Endothelial cell of umbilical vein (primary cell): ENCODE data around the gene ELMOD3. TPM values are rescaled to one million over a fixed set of nuclear protein-coding genes. Genes with fewer than 3 reads are reported as not detected.

Experiments used
- BruUV-seq: library from RNA; stranded (reverse); fragments of 400-500 nt; replicated peaks from 2 replicates; lab custom pipeline; 2021; lab: Mats Ljungman, UMichigan
- CTCF ChIA-PET: fragments of 300-600, 350-600 bp; sonication (Branson Sonifier 250); formaldehyde crosslinking; loops from one replicate; lab custom pipeline; 2021; ENCODE audit warnings: antibody characterized with exemption, inconsistent platforms; lab: Charles Lee
- POLR2A ChIA-PET: fragments of 300-600, 350-600 bp; sonication (Branson Sonifier 250); formaldehyde crosslinking; loops from one replicate; lab custom pipeline; 2021; ENCODE audit warnings: antibody characterized with exemption, inconsistent platforms; lab: Charles Lee
- DNase-seq: peaks from one replicate; pipeline ENCODE4 v3.0.0-alpha.2; 2011; ENCODE audit warnings: low read depth, low spot score
- FAIRE-seq: peaks from 2 replicates; lab custom pipeline; 2011; peaks lifted over from hg19 to GRCh38; lab: Jason Lieb, UNC
- H2AFZ ChIP-seq: 2 replicates; pipeline ENCODE4 v1.6.0; 2012; ENCODE audit warnings: low read depth, low read length, control low read depth, inconsistent platforms
- H3K27ac ChIP-seq: 2 replicates; pipeline ENCODE4 v1.5.1; 2011; ENCODE audit warnings: low read depth, mild to moderate bottlenecking, control low read depth, low read length, moderate library complexity; ENCODE audit not compliant: insufficient read depth
- H3K27me3 ChIP-seq, 2 experiments: 2 replicates each; pipeline versions ENCODE4 v1.6.0 to v1.6.1; 2011; ENCODE audit warnings: low read length in 2 of 2, mixed read lengths in 1 of 2; ENCODE audit not compliant: control insufficient read depth in 2 of 2, insufficient read depth in 2 of 2
- H3K36me3 ChIP-seq, 2 experiments: 2 replicates in 1 of 2; 3 replicates in 1 of 2; pipeline ENCODE4 v1.5.1; 2011; ENCODE audit warnings: low read length in 2 of 2, mild to moderate bottlenecking in 1 of 2, moderate library complexity in 1 of 2; ENCODE audit not compliant: control insufficient read depth in 2 of 2, insufficient read depth in 2 of 2; ENCODE audit errors: extremely low read depth in 1 of 2
- H3K4me1 ChIP-seq: 3 replicates; pipeline ENCODE4 v1.5.1; 2011; ENCODE audit warnings: mild to moderate bottlenecking, low read length; ENCODE audit not compliant: control insufficient read depth, insufficient read depth; ENCODE audit errors: extremely low read depth
- H3K4me2 ChIP-seq: 2 replicates; pipeline ENCODE4 v1.6.1; 2011; ENCODE audit warnings: low read length, control low read depth, mixed read lengths; ENCODE audit not compliant: insufficient read depth
- H3K4me3 ChIP-seq, 3 experiments: fragments of 200-600 bp in 1 of 3; sonication (generic), shearing (Covaris generic) in 1 of 3; replicated peaks in 1 of 3; 2 replicates each; pipeline ENCODE4 v1.5.1; 2011 to 2016; ENCODE audit warnings: control low read depth in 3 of 3, low read length in 3 of 3, mild to moderate bottlenecking in 2 of 3, inconsistent platforms in 1 of 3, low read depth in 1 of 3, moderate library complexity in 1 of 3; ENCODE audit not compliant: insufficient read depth in 1 of 3
- H3K79me2 ChIP-seq: 2 replicates; pipeline ENCODE4 v1.6.0; 2012; ENCODE audit warnings: low read length, inconsistent platforms; ENCODE audit not compliant: control insufficient read depth, insufficient read depth
- H3K9ac ChIP-seq: replicated peaks from 2 replicates; pipeline ENCODE3; 2011; ENCODE audit warnings: low read length, control low read depth; ENCODE audit not compliant: insufficient read depth; ENCODE audit errors: extremely low read depth
- H3K9me1 ChIP-seq: replicated peaks from 3 replicates; pipeline ENCODE4 v1.6.0; 2011; ENCODE audit warnings: mild to moderate bottlenecking, low read length; ENCODE audit not compliant: control insufficient read depth, insufficient read depth; ENCODE audit errors: extremely low read depth
- H3K9me3 ChIP-seq: replicated peaks from 2 replicates; pipeline ENCODE4 v1.5.1; 2012; ENCODE audit warnings: low read length, inconsistent platforms; ENCODE audit not compliant: control insufficient read depth, insufficient read depth
- H4K20me1 ChIP-seq: replicated peaks from 2 replicates; pipeline ENCODE3; 2011; ENCODE audit warnings: mild to moderate bottlenecking, low read length; ENCODE audit not compliant: control insufficient read depth, insufficient read depth; ENCODE audit errors: extremely low read depth
- EZH2 ChIP-seq: IDR thresholded peaks from 2 replicates; pipeline ENCODE4 v1.6.1; 2012; ENCODE audit warnings: borderline replicate concordance, low read depth, mild to moderate bottlenecking, moderate library complexity, low read length, inconsistent platforms; ENCODE audit not compliant: severe bottlenecking
- FOS ChIP-seq: IDR thresholded peaks from 2 replicates; pipeline ENCODE4 v1.6.1; 2011; ENCODE audit warnings: mild to moderate bottlenecking, low read length, moderate library complexity, borderline replicate concordance; ENCODE audit not compliant: insufficient read depth
- GATA2 ChIP-seq: IDR thresholded peaks from 2 replicates; pipeline ENCODE4 v1.7.0; 2011; ENCODE audit warnings: low read depth, mild to moderate bottlenecking, moderate library complexity, mixed read lengths, low read length; ENCODE audit not compliant: insufficient read length, insufficient read depth
- JUN ChIP-seq: IDR thresholded peaks from 2 replicates; pipeline ENCODE4 v1.6.1; 2011; ENCODE audit warnings: borderline replicate concordance, low read depth; ENCODE audit not compliant: insufficient read length, insufficient read depth
- MYC ChIP-seq: IDR thresholded peaks from one replicate; pipeline ENCODE4 v1.6.1; 2011; ENCODE audit warnings: mild to moderate bottlenecking, low read depth, low read length
- POLR2A ChIP-seq: IDR thresholded peaks from 2 replicates; pipeline ENCODE4 v1.6.1; 2012; ENCODE audit warnings: low read depth, mild to moderate bottlenecking, control low read depth, low read length
- POLR2AphosphoS5 ChIP-seq: IDR thresholded peaks from 2 replicates; pipeline ENCODE4 v1.6.1; 2012; ENCODE audit warnings: low read depth, mild to moderate bottlenecking, control low read depth, low read length, moderate library complexity; ENCODE audit not compliant: insufficient read depth
- dilution Hi-C: fragments of 300-500 bp; cut with MboI; formaldehyde crosslinking; loops from one replicate; pipeline ENCODE4 v1.15.0; 2019; ENCODE audit warnings: low sequenced_read_pairs; ENCODE audit not compliant: extremely low pct_ligation_motif_present
- intact Hi-C: fragments of 100-400 bp; cut with micrococcal nuclease; formaldehyde crosslinking; loops from one replicate; pipeline ENCODE4 v1.10.0; 2022
- polyA plus RNA-seq, 4 experiments: library from polyadenylated mRNA; depleted of rRNA in 3 of 4; stranded (reverse) in 3 of 4; unstranded in 1 of 4; fragments of >200 nt; gene quantifications; 2 replicates each; pipeline versions ENCODE4 v1.2.1 to v1.2.3, GENCODE V29; 2011 to 2012; ENCODE audit warnings: missing spikeins in 1 of 4
- total RNA-seq: library from RNA; stranded (reverse); gene quantifications from 2 replicates; pipeline ENCODE4 v1.2.3, GENCODE V29; 2021
- TF ChIP-seq, protein P1 (sequence below), 2 donors: IDR thresholded peaks; 1 replicate in 1 of 2; 2 replicates in 1 of 2; pipeline ENCODE4 v1.5.1; 2011; ENCODE audit warnings: low read length in 2 of 2, mild to moderate bottlenecking in 2 of 2, moderate library complexity in 2 of 2, control low read depth in 1 of 2, inconsistent platforms in 1 of 2, low read depth in 1 of 2; ENCODE audit not compliant: insufficient read depth in 1 of 2; ENCODE audit errors: extremely low read depth in 1 of 2
- TF ChIP-seq, protein P2 (sequence below): IDR thresholded peaks from 2 replicates; pipeline ENCODE4 v1.6.1; 2011; ENCODE audit not compliant: insufficient read depth, insufficient read length

ELMOD3 gene
- total and polyA plus RNA-seq, 2 donors (not counting 3 experiments of a cell fraction or from before 2014, with no cell fraction given): 12.3 to 22.0 TPM

DNA sequence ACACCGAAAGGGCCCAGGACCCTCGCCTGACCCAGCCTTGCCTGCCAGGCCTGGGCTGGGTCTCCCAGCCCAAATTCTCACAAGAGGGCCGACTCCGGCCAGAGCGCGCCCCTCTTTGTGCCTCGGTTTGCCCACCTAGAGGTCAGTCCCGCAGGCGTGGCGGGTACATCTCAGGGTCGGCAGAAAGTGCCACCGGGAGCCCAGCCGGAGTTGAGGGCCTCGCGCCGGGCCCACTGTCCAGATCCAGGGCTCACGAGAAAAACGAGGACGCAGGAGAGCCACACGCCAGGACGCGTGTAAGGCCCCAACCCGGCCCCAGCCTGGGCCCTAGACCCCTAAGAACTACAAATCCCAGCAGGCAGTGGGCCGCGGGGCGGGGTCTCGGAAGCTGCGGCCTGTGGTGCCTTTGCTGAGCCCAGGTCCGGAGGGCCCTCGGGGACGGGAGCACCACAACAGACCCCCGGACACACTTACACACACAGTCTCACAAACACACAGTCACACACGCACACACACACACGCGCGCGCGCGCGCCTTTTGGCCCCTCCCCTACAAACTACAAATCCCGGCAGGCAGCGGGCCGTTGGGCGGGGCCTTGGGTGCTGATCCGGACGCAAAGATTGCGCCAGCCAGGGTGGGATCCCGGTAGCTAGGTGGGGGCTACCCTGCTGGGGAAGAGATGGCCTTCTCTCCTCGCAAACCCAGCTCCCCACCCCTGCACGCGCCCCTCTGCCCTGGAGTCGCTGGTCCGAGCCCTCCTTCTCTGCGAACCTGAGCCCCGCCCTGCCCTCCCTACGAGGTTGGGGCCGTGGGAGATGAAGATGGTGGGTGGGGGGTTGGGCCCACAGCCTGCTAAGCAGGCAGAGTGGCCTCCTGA lies 63.8 kb downstream of the ELMOD3 start, which contains the start of gene SH2D6:
SH2D6 (plus strand) TSS at position 583 of the 877 bp plus-strand sequence. CDS start 10,752 bp downstream, outside the sequence.
- H4K20me1 ChIP-seq: no peaks in the 10 kb centered on the region
- no peaks in the 10 kb centered on the region for H3K27me3 ChIP-seq
- H3K4me3 ChIP-seq: peak within 1 kb of the TSS; percentile 54 to 63 (median 55)
- CTCF ChIA-PET: interaction anchor here (1.0 to 7.7 kb wide), 5 partner anchors 121 to 219 kb away, joined by 4 to 236 read pairs (median 10); partner anchors contain the start of genes C2orf68 and MAT2A
- peak within 1 kb of the TSS; percentile 85 for H3K9ac ChIP-seq
- H3K9me3 ChIP-seq: no peaks in the 10 kb centered on the region
- no peaks in the 10 kb centered on the region for H3K36me3 ChIP-seq
- POLR2A ChIA-PET: interaction anchor here (1.0 to 4.5 kb wide), 3 partner anchors 121 to 132 kb away, joined by 3 to 41 read pairs (median 13); partner anchors contain the start of gene MAT2A
- TSS peak; percentile 20 for BruUV-seq
- peak within 1 kb of the TSS; percentile 88 for H2AFZ ChIP-seq
- H3K79me2 ChIP-seq: no peaks in the 10 kb centered on the region
- intact Hi-C loops (loop anchor here (1.0 kb wide), 1 partner anchor 64 kb away; the partner anchor contains the start of genes ELMOD3 and RETSAT), dilution Hi-C loops (no loop called here)
- H3K27ac ChIP-seq: peak within 1 kb of the TSS; percentile 76
- TF ChIP-seq POLR2A (peak; percentile 62), JUN (no peak), EZH2 (no peak), FOS (no peak), GATA2 (no peak), POLR2AphosphoS5 (peak; percentile 71), MYC (no peak)
- TF ChIP-seq, protein P1, sequence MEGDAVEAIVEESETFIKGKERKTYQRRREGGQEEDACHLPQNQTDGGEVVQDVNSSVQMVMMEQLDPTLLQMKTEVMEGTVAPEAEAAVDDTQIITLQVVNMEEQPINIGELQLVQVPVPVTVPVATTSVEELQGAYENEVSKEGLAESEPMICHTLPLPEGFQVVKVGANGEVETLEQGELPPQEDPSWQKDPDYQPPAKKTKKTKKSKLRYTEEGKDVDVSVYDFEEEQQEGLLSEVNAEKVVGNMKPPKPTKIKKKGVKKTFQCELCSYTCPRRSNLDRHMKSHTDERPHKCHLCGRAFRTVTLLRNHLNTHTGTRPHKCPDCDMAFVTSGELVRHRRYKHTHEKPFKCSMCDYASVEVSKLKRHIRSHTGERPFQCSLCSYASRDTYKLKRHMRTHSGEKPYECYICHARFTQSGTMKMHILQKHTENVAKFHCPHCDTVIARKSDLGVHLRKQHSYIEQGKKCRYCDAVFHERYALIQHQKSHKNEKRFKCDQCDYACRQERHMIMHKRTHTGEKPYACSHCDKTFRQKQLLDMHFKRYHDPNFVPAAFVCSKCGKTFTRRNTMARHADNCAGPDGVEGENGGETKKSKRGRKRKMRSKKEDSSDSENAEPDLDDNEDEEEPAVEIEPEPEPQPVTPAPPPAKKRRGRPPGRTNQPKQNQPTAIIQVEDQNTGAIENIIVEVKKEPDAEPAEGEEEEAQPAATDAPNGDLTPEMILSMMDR (IDR thresholded peaks at IDR 0.05; ENCODE audit: extremely low read depth in 1 of 2, insufficient read depth in 1 of 2, low read depth in 1 of 2, low read length in 2 of 2): no peak
- TF ChIP-seq, protein P2, sequence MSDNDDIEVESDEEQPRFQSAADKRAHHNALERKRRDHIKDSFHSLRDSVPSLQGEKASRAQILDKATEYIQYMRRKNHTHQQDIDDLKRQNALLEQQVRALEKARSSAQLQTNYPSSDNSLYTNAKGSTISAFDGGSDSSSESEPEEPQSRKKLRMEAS: no peak
- DNase-seq (peak; percentile 86), FAIRE-seq (peak; percentile 91)
- peak within 1 kb of the TSS; percentile 84 for H3K4me2 ChIP-seq
- peaks cover 14% of the 10 kb centered on the region for H3K4me1 ChIP-seq
- H3K9me1 ChIP-seq: no peaks in the 10 kb centered on the region
